Hepatocyte (in vitro differentiated cells): ENCODE measurements around the gene GRIA1. TPM values are rescaled to one million over a fixed set of nuclear protein-coding genes. Genes with fewer than 3 reads are reported as not detected.
A peak's percentile ranks its signal among the peaks of the same experiment; 100 is the strongest.

ENCODE experiments used
- DNase-seq: peaks from one replicate; pipeline ENCODE4 v3.0.0-alpha.2; 2016; ENCODE audit warnings: low spot score
- H2AFZ ChIP-seq: fragments of 200-600 bp; sonication (generic); 2 replicates; pipeline ENCODE4 v1.6.0; 2016; ENCODE audit warnings: antibody characterized with exemption, mild to moderate bottlenecking
- H3K27ac ChIP-seq: fragments of 200-600 bp; sonication (generic); 2 replicates; pipeline ENCODE4 v1.5.1; 2016; ENCODE audit warnings: mild to moderate bottlenecking
- H3K27me3 ChIP-seq: fragments of 200-600 bp; sonication (generic); 2 replicates; pipeline ENCODE4 v1.6.1; 2016
- H3K36me3 ChIP-seq: fragments of 200-600 bp; sonication (generic); replicated peaks from 2 replicates; pipeline ENCODE4 v1.5.1; 2016; ENCODE audit warnings: low read depth; ENCODE audit not compliant: insufficient read depth
- H3K4me1 ChIP-seq: fragments of 200-600 bp; sonication (generic); 2 replicates; pipeline ENCODE4 v1.5.1; 2016; ENCODE audit warnings: mild to moderate bottlenecking, moderate library complexity; ENCODE audit not compliant: insufficient read depth
- H3K4me2 ChIP-seq: fragments of 200-600 bp; sonication (generic); 2 replicates; pipeline ENCODE4 v1.6.0; 2016
- H3K4me3 ChIP-seq: fragments of 200-600 bp; sonication (generic); 2 replicates; pipeline ENCODE4 v1.5.1; 2016; ENCODE audit warnings: mild to moderate bottlenecking
- H3K79me2 ChIP-seq: fragments of 200-600 bp; sonication (generic); 2 replicates; pipeline ENCODE4 v1.6.0; 2017; ENCODE audit warnings: mild to moderate bottlenecking
- H3K9me2 ChIP-seq: fragments of 200-600 bp; sonication (generic); replicated peaks from 2 replicates; pipeline ENCODE4 v1.6.0; 2017; ENCODE audit warnings: mild to moderate bottlenecking; ENCODE audit not compliant: insufficient read depth
- H3K9me3 ChIP-seq: fragments of 200-600 bp; sonication (generic); 2 replicates; pipeline ENCODE4 v1.5.1; 2016; ENCODE audit warnings: low read depth, mild to moderate bottlenecking
- H4K20me1 ChIP-seq: fragments of 200-600 bp; sonication (generic); 2 replicates; pipeline ENCODE4 v1.6.0; 2016; ENCODE audit warnings: mild to moderate bottlenecking; ENCODE audit not compliant: insufficient read depth, poor library complexity, severe bottlenecking
- CTCF ChIP-seq: fragments of 200-600 bp; sonication (generic); IDR thresholded peaks from 2 replicates; pipeline ENCODE4 v1.5.1; 2016; ENCODE audit warnings: antibody characterized with exemption, mild to moderate bottlenecking; ENCODE audit not compliant: poor library complexity
- EZH2 ChIP-seq: fragments of 200-600 bp; sonication (generic); IDR thresholded peaks from 2 replicates; pipeline ENCODE4 v1.6.1; 2016; ENCODE audit warnings: antibody characterized with exemption, mild to moderate bottlenecking, borderline replicate concordance
- EZH2phosphoT487 ChIP-seq: fragments of 200-600 bp; sonication (generic); IDR thresholded peaks from one replicate; pipeline ENCODE4 v1.6.1; 2018; ENCODE audit warnings: antibody characterized with exemption, mild to moderate bottlenecking, low read depth, moderate library complexity; ENCODE audit not compliant: unreplicated experiment, severe bottlenecking
- WGBS: methylation state at CpG from one replicate; pipeline ENCODE4 v1.1.6; 2016; ENCODE audit warnings: low lambda C conversion rate; ENCODE audit errors: missing lambda C conversion rate; 5-methylcytosine and 5-hydroxymethylcytosine counted together
- polyA plus RNA-seq: library from polyadenylated mRNA; unstranded; fragments of >200 nt; fragmentation: Nextera tagmentation; extraction: Ambion mirVana; gene quantifications from 2 replicates; pipeline ENCODE4 v1.2.1, GENCODE V29; 2016
- total RNA-seq: library from RNA; depleted of rRNA; stranded (reverse); fragments of >200 nt; gene quantifications from 2 replicates; pipeline ENCODE4 v1.2.3, GENCODE V29; 2014

Gene GRIA1
- total and polyA plus RNA-seq, 2 experiments from 2014 or later, result 0.29 to 0.50 TPM

- no peak overlapping the region for H2AFZ ChIP-seq
- no peaks in the 10 kb centered on the region for H4K20me1 ChIP-seq
- no peaks in the 10 kb centered on the region for H3K36me3 ChIP-seq
- no peak overlapping the region for H3K4me2 ChIP-seq
- H3K79me2 ChIP-seq, result no peaks in the 10 kb centered on the region
- no peak overlapping the region for H3K4me3 ChIP-seq
- H3K9me3 ChIP-seq, result no peaks in the 10 kb centered on the region
- TF ChIP-seq EZH2phosphoT487, result no peak
- TF ChIP-seq CTCF, result no peak
- TF ChIP-seq EZH2, result no peak
- 72% methylated on average over 1 of the region's 1 CpG for WGBS
- H3K4me1 ChIP-seq, result no peaks in the 10 kb centered on the region
- no peaks in the 10 kb centered on the region for H3K9me2 ChIP-seq
- peak; percentile 12 for DNase-seq
- H3K27me3 ChIP-seq, result no peaks in the 10 kb centered on the region
- no peak overlapping the region for H3K27ac ChIP-seq
Observed at GRCh38 chr5:153670101-153670500, 179.6 kb downstream of the GRIA1 start.

GRCh38 chr5:153671653-153672346 is 181.3 kb downstream of the GRIA1 start:
- Histone ChIP-seq H3K79me2 (no peaks in the 10 kb centered on the region), H3K9me3 (no peaks in the 10 kb centered on the region), H4K20me1 (no peaks in the 10 kb centered on the region), H2AFZ (no peak overlapping the region), H3K4me2 (no peak overlapping the region), H3K9me2 (no peaks in the 10 kb centered on the region), H3K27ac (no peak overlapping the region), H3K4me3 (no peak overlapping the region), H3K4me1 (no peaks in the 10 kb centered on the region), H3K36me3 (no peaks in the 10 kb centered on the region), H3K27me3 (no peaks in the 10 kb centered on the region)
- TF ChIP-seq CTCF (no peak), EZH2phosphoT487 (no peak), EZH2 (no peak)
- DNase-seq, result no peak
- WGBS, result 100% methylated on average over 2 of the region's 2 CpGs

- H3K4me1 ChIP-seq, result no peaks in the 10 kb centered on the region
- no peaks in the 10 kb centered on the region for H3K79me2 ChIP-seq
- no peak overlapping the region for H3K4me2 ChIP-seq
- WGBS, result 97% methylated on average over 6 of the region's 6 CpGs
- no peaks in the 10 kb centered on the region for H3K36me3 ChIP-seq
- no peaks in the 10 kb centered on the region for H3K9me3 ChIP-seq
- H2AFZ ChIP-seq, result no peak overlapping the region
- no peaks in the 10 kb centered on the region for H3K27me3 ChIP-seq
- no peaks in the 10 kb centered on the region for H4K20me1 ChIP-seq
- no peak overlapping the region for H3K27ac ChIP-seq
- DNase-seq, result no peak
- H3K4me3 ChIP-seq, result no peak overlapping the region
- TF ChIP-seq EZH2, result no peak
- TF ChIP-seq EZH2phosphoT487, result no peak
- TF ChIP-seq CTCF, result no peak
- H3K9me2 ChIP-seq, result no peaks in the 10 kb centered on the region
Observed at GRCh38 chr5:153672347-153673090, 182.0 kb downstream of the GRIA1 start.
